ENCODE measurements around the gene HOXA5.

- TF ChIP-seq EP300 (IDR thresholded peaks at IDR 0.05) (no peak), POLR2A (IDR thresholded peaks at IDR 0.05; ENCODE audit: low read depth) (no peak)
- TF ChIP-seq, protein P1, sequence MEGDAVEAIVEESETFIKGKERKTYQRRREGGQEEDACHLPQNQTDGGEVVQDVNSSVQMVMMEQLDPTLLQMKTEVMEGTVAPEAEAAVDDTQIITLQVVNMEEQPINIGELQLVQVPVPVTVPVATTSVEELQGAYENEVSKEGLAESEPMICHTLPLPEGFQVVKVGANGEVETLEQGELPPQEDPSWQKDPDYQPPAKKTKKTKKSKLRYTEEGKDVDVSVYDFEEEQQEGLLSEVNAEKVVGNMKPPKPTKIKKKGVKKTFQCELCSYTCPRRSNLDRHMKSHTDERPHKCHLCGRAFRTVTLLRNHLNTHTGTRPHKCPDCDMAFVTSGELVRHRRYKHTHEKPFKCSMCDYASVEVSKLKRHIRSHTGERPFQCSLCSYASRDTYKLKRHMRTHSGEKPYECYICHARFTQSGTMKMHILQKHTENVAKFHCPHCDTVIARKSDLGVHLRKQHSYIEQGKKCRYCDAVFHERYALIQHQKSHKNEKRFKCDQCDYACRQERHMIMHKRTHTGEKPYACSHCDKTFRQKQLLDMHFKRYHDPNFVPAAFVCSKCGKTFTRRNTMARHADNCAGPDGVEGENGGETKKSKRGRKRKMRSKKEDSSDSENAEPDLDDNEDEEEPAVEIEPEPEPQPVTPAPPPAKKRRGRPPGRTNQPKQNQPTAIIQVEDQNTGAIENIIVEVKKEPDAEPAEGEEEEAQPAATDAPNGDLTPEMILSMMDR (IDR thresholded peaks at IDR 0.05): no peak
Observed at GRCh38 chr7:27181795-27182275, 38.4 kb upstream of the HOXA5 start.

Measured in esophagus muscularis mucosa (tissue), 4 donors.